OCI-LY3 (cell line): ENCODE measurements around the gene CD109.

ENCODE experiments used
- CTCF ChIP-seq: fragments of 200-600, 300-600 bp; sonication (generic); IDR thresholded peaks from 2 replicates; pipeline ENCODE4 v1.5.1; 2014; ENCODE audit warnings: antibody characterized with exemption, low read length, low read depth
- EZH2phosphoT487 ChIP-seq: fragments of 200-600 bp; shearing (Covaris generic); IDR thresholded peaks from 2 replicates; pipeline ENCODE4 v1.6.1; 2018; ENCODE audit warnings: antibody characterized with exemption, mixed run types, low read depth

GRCh38 chr6:73731285-73731684 is 35.3 kb downstream of the CD109 start:
- TF ChIP-seq CTCF (no peak), EZH2phosphoT487 (no peak)
